ENCODE results near the gene ATP8A2. TPM values are rescaled to one million over a fixed set of nuclear protein-coding genes. Genes with fewer than 3 reads are reported as not detected.

ATP8A2 gene
- total and polyA plus RNA-seq, 2 of the 8 experiments (the other 6 are each of a cell fraction or from before 2014, with no cell fraction given) = 2.4 to 8.3 TPM

DNA sequence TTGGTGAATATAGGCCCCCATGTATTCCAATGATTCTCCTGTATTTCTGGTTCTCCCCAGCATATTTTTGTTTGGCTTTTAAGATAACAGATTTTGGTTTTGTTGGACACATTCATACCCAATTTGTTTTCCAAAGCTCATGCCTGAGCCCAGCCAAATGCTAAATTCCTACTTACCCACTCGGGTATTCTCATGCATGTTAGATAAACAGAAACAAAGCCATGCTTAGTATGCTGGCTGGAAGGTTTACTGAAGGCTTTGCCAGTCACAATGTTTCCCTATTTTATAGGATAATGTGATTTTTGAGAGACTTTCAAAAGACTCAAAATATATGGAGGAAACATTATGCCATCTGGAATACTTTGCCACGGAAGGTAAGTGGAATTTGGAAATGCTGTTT is 206.8 kb downstream of the ATP8A2 start:
- Histone ChIP-seq H2BK12ac (ENCODE audit: low read depth, low read length) (no peak overlapping the region), H3K4me2 (ENCODE audit: insufficient read depth in 1 of 2, low read depth in 2 of 2, low read length in 2 of 2) (no peak overlapping the region), H3K4ac (replicated peaks; ENCODE audit: insufficient read length, low read depth, low read length) (no peak overlapping the region), H3K79me2 (ENCODE audit: control insufficient read depth in 1 of 2, insufficient read depth in 2 of 2, low read length in 2 of 2) (no peaks in the 10 kb centered on the region), H2AFZ (ENCODE audit: low read length) (no peak overlapping the region), H3K23ac (ENCODE audit: insufficient read length) (no peak overlapping the region), H3K36me3 (ENCODE audit: control insufficient read depth in 2 of 4, insufficient read depth in 4 of 4, low read length in 3 of 4) (no peaks in the 10 kb centered on the region; a peak in 1 of 8 replicates), H4K20me1 (replicated peaks in 1 of 2; ENCODE audit: control insufficient read depth in 1 of 2, insufficient read depth in 2 of 2, low read length in 2 of 2) (no peaks in the 10 kb centered on the region), H3K9me3 (ENCODE audit: insufficient read depth in 2 of 2, low read depth in 1 of 2, low read length in 1 of 2) (no peaks in the 10 kb centered on the region), H3K14ac (ENCODE audit: insufficient read length) (no peak overlapping the region), H3K4me1 (replicated peaks in 1 of 4; ENCODE audit: control insufficient read depth in 3 of 4, insufficient read depth in 4 of 4, low read length in 3 of 4) (no peaks in the 10 kb centered on the region; a peak in 1 of 7 replicates), H4K8ac (ENCODE audit: extremely low read depth, insufficient read depth, low read length) (no peak overlapping the region), H3K9ac (replicated peaks in 1 of 4; ENCODE audit: extremely low read depth in 1 of 4, low read depth in 3 of 4, low read length in 3 of 4) (no peak overlapping the region), H3K4me3 (ENCODE audit: extremely low read depth in 1 of 4, insufficient read depth in 2 of 4, low read depth in 3 of 4, low read length in 4 of 4) (no peak overlapping the region), H3K23me2 (ENCODE audit: low read depth, low read length) (no peaks in the 10 kb centered on the region), H4K91ac (replicated peaks; ENCODE audit: insufficient read length, low read length) (no peak overlapping the region), H2BK120ac (replicated peaks; ENCODE audit: low read depth, low read length) (no peak overlapping the region), H2BK5ac (ENCODE audit: low read depth, low read length) (no peak overlapping the region), H4K5ac (ENCODE audit: insufficient read length, low read depth, low read length) (no peak overlapping the region), H3K27ac (ENCODE audit: low read depth, low read length) (no peak overlapping the region), H2BK15ac (ENCODE audit: low read length) (no peak overlapping the region), H3K79me1 (ENCODE audit: low read depth, low read length) (no peaks in the 10 kb centered on the region), H3K18ac (ENCODE audit: extremely low read depth, low read length) (no peak overlapping the region), H3K56ac (replicated peaks; ENCODE audit: insufficient read length, low read depth, low read length) (no peak overlapping the region), H2AK5ac (ENCODE audit: low read depth, low read length) (no peak overlapping the region), H3K27me3 (replicated peaks in 1 of 4; ENCODE audit: control insufficient read depth in 3 of 4, extremely low read depth in 1 of 4, insufficient read depth in 3 of 4, low read length in 3 of 4) (no peaks in the 10 kb centered on the region), H2BK20ac (ENCODE audit: low read length) (no peak overlapping the region)
- 83% methylated on average over 2 of the region's 2 CpGs; no CpG with 5 or more reads in 1 of the 2 experiments for WGBS, 2 experiments (ENCODE audit: extremely low coverage in 1 of 2, insufficient coverage in 1 of 2, insufficient read length in 1 of 2, insufficient replicate concordance in 2 of 2, low coverage in 1 of 2, low lambda C conversion rate in 2 of 2, missing lambda C conversion rate in 1 of 2)
- ChIA-PET CTCF (ENCODE audit: partially characterized antibody) (interaction anchor here (1.6 kb wide), 1 partner anchor 203 kb away, joined by 4 read pairs; no protein-coding TSS in a partner anchor), POLR2A (ENCODE audit: partially characterized antibody) (no interaction called here)
- FAIRE-seq (no peak), DNase-seq (ENCODE audit: low read depth in 1 of 2, low spot score in 2 of 2) (no peak)
- TF ChIP-seq KDM5A (IDR thresholded peaks at IDR 0.05; ENCODE audit: low read length) = no peak
- no peak for TF ChIP-seq GTF2F1 (IDR thresholded peaks at IDR 0.05; ENCODE audit: borderline replicate concordance, low read depth, low read length)
- TF ChIP-seq NANOG (IDR thresholded peaks at IDR 0.05; ENCODE audit: insufficient read depth, low read depth, low read length, poor library complexity, severe bottlenecking) = no peak
- TF ChIP-seq USF2 (IDR thresholded peaks at IDR 0.05; ENCODE audit: low read length) = no peak
- TF ChIP-seq KDM1A (IDR thresholded peaks at IDR 0.05; ENCODE audit: borderline replicate concordance, low read length) = no peak
- TF ChIP-seq POLR2A (IDR thresholded peaks at IDR 0.05; ENCODE audit: control extremely low read depth in 1 of 2, low read depth in 2 of 2, low read length in 2 of 2) = no peak
- no peak for TF ChIP-seq CREB1 (IDR thresholded peaks at IDR 0.05)
- TF ChIP-seq RXRA (IDR thresholded peaks at IDR 0.05; ENCODE audit: insufficient read depth, low read depth, low read length) = no peak
- TF ChIP-seq TAF1 (IDR thresholded peaks at IDR 0.05; ENCODE audit: low read depth, low read length) = no peak
- no peak for TF ChIP-seq BACH1 (IDR thresholded peaks at IDR 0.05; ENCODE audit: low read length)
- TF ChIP-seq EZH2 (IDR thresholded peaks at IDR 0.05; ENCODE audit: low read depth, low read length, severe bottlenecking) = no peak
- TF ChIP-seq E2F6 (IDR thresholded peaks at IDR 0.05) = no peak
- TF ChIP-seq RNF2 (IDR thresholded peaks at IDR 0.05; ENCODE audit: borderline replicate concordance, low read depth, low read length, missing control alignments, poor library complexity, severe bottlenecking) = no peak

All from H1 (cell line).